ENCODE results near the gene ENPP3. TPM values are rescaled to one million over a fixed set of nuclear protein-coding genes. Genes with fewer than 3 reads are reported as not detected.
A peak's percentile ranks its signal among the peaks of the same experiment; 100 is the strongest.
"Not testable (repeated sequence)": the region's sequence is repeated elsewhere in the genome, so short reads cannot be mapped to it uniquely, and the experiment has no call there.

ENPP3 gene
- total and polyA plus RNA-seq, 4 donors = 0.26 to 1.7 (median 0.71) TPM

DNA sequence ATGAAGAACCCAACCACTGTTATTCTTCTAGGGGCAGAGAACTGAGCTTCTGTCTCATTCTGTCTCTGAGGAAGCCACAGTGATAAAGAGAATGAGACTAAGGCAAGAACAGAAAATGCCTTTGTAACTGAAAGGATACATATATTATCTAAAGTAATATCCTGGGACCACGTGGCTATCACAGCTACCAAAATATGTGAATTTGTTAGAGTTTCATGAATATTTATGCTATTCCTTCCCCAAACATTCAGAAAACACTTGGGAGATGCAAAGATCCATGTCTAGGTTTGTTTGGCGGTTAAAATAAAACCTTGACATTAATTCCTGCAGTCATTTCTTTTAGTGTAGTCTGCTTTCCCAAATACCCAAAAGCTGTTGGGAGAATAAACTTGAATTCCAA is 66.8 kb downstream of the ENPP3 start:
- intact Hi-C loops (cut with DNase I); H3K27me3 ChIP-seq (ENCODE audit: control insufficient read depth in 1 of 2, insufficient read depth in 2 of 2, low read length in 1 of 2); H3K4me1 ChIP-seq (ENCODE audit: control insufficient read depth in 1 of 2, insufficient read depth in 2 of 2, low read length in 2 of 2); ATAC-seq (ENCODE audit: low FRiP score); DNase-seq; H3K4me3 ChIP-seq (ENCODE audit: low read length in 2 of 2); H3K36me3 ChIP-seq (ENCODE audit: control insufficient read depth in 1 of 2, insufficient read depth in 2 of 2, low read length in 1 of 2); H3K9me3 ChIP-seq (ENCODE audit: control insufficient read depth, low read length); H3K27ac ChIP-seq (ENCODE audit: low read depth in 1 of 2, low read length in 2 of 2): not testable (repeated sequence)
- no CpG with 5 or more reads among the region's 2 CpGs for WGBS, 2 donors

DNA sequence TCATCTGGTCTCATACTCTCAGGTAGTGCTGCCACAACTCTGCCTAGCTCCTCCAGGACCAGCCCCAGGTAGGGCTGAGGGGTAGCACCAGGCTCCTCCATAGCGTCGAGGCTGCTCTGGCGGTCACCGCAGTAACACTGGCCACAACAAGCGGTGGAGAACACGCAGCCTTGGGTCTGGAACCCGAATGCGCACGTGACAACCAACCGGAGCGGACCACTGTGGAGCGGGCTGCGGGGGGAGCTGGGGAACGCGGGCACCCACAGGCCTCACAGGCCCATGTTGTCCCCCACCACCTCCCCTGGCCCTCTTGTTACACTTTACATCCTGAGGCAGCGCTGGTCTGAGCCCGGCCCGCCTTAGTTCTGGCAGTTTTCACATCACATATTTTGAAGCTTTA is 73.8 kb downstream of the ENPP3 start, which contains the start of gene CTAGE9:
Gene CTAGE9, minus strand, starts transcription at position 101 of the 400 bp plus-strand sequence. Its CDS starts 0 bp downstream, at position 101.
- H3K27me3 ChIP-seq (ENCODE audit: control insufficient read depth in 1 of 2, insufficient read depth in 2 of 2, low read length in 1 of 2); intact Hi-C loops (cut with DNase I); DNase-seq; H3K36me3 ChIP-seq (ENCODE audit: control insufficient read depth in 1 of 2, insufficient read depth in 2 of 2, low read length in 1 of 2); H3K4me3 ChIP-seq (ENCODE audit: low read length in 2 of 2); H3K9me3 ChIP-seq (ENCODE audit: control insufficient read depth, low read length); H3K27ac ChIP-seq (ENCODE audit: low read depth in 1 of 2, low read length in 2 of 2); H3K4me1 ChIP-seq (ENCODE audit: control insufficient read depth in 1 of 2, insufficient read depth in 2 of 2, low read length in 2 of 2); ATAC-seq (ENCODE audit: low FRiP score): not testable (repeated sequence)
- 94 to 100% methylated on average over 1 to 9 of the region's 18 CpGs for WGBS, 2 donors

DNA sequence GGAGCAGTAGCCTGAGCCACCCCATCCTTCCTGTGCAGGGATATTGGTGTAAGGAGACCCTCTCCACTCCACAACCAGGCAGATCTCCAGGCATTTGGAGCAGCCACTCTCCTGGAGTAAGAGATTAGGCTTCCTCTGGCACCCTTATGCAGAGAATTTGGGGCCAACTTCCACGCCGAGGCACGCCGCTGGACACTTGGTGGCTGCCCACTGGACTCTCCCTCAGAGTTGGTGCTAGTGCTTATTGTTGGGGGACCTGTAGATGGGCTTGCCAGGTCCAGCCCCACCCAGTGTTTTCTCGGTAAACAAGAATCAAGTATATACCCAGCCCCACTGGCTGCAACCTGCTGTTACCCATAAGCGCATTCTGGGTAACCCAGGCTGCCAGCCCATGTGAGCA is 78.5 kb downstream of the ENPP3 start:
- H3K27me3 ChIP-seq (ENCODE audit: control insufficient read depth in 1 of 2, insufficient read depth in 2 of 2, low read length in 1 of 2); H3K4me1 ChIP-seq (ENCODE audit: control insufficient read depth in 1 of 2, insufficient read depth in 2 of 2, low read length in 2 of 2); H3K36me3 ChIP-seq (ENCODE audit: control insufficient read depth in 1 of 2, insufficient read depth in 2 of 2, low read length in 1 of 2); intact Hi-C loops (cut with DNase I); DNase-seq; H3K4me3 ChIP-seq (ENCODE audit: low read length in 2 of 2); H3K9me3 ChIP-seq (ENCODE audit: control insufficient read depth, low read length); H3K27ac ChIP-seq (ENCODE audit: low read depth in 1 of 2, low read length in 2 of 2): not testable (repeated sequence)
- peak; percentile 29 for ATAC-seq (ENCODE audit: low FRiP score)
- 84 to 88% methylated on average over 6 of the region's 6 CpGs for WGBS, 2 donors

DNA sequence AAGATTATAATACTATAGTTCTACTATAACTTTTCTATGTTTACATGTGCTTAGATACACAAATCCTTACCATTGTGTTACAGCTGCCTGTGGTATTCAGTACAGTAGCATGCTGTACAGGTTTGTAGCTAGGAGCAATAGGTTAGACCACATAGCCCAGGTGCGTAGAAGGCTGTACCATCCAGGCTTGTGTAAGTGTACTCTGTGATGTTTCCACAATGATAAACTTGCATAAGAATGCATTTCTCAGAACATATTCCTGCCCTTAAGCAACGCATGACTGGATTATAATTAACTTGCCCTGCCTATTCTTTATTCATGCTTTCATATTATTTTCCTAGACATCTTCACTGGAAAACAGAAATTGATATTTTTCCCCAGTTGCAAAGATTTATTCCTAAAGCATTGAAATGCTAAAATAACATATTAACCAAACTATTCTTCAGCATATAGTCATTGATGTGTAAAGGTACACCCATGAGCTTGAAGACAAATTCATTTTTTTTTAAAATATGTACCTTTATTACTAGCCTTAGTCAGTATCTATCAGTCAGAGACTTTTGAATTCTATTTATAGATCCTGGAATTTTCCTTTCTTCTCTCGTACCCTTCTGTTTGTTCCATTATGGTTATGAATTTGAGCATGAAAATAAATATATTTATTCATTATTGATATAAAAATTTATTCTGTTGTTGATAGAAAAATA is 80.9 kb downstream of the ENPP3 start:
- H3K4me1 ChIP-seq (ENCODE audit: control insufficient read depth in 1 of 2, insufficient read depth in 2 of 2, low read length in 2 of 2) = no peaks in the 10 kb centered on the region
- H3K4me3 ChIP-seq (ENCODE audit: low read length in 2 of 2) = no peak overlapping the region
- no peak overlapping the region for H3K27ac ChIP-seq (ENCODE audit: low read depth in 1 of 2, low read length in 2 of 2)
- WGBS, 2 donors = 92 to 94% methylated on average over 3 of the region's 3 CpGs
- ATAC-seq (ENCODE audit: low FRiP score) (no peak), DNase-seq (no peak)
- intact Hi-C loops (cut with DNase I) = no loop called here
- H3K9me3 ChIP-seq (ENCODE audit: control insufficient read depth, low read length) = no peaks in the 10 kb centered on the region
- H3K36me3 ChIP-seq (ENCODE audit: control insufficient read depth in 1 of 2, insufficient read depth in 2 of 2, low read length in 1 of 2) = no peaks in the 10 kb centered on the region
- no peaks in the 10 kb centered on the region for H3K27me3 ChIP-seq (ENCODE audit: control insufficient read depth in 1 of 2, insufficient read depth in 2 of 2, low read length in 1 of 2)

DNA sequence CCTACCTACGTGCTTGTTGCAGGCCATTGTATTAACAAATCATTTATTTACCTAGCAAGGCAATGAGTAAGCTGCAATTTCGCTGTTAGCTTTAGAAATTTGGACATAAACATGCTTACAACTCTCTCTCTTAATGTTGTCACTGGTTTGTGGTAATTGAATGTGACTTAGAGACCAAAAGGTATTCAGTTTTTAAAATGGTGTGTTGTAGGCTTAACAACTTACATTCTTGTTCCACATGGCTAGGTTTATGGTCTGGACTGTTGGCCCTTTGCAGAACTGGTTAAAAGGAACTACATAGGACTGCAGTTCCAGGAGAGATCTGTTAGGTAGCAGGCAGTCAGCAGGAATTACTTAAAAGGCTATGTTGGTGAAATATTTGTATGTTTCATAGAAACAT is 84.1 kb downstream of the ENPP3 start:
- Histone ChIP-seq H3K27ac (ENCODE audit: low read depth in 1 of 2, low read length in 2 of 2) (no peak overlapping the region), H3K4me3 (ENCODE audit: low read length in 2 of 2) (no peak overlapping the region), H3K4me1 (ENCODE audit: control insufficient read depth in 1 of 2, insufficient read depth in 2 of 2, low read length in 2 of 2) (no peaks in the 10 kb centered on the region), H3K9me3 (ENCODE audit: control insufficient read depth, low read length) (no peaks in the 10 kb centered on the region), H3K36me3 (ENCODE audit: control insufficient read depth in 1 of 2, insufficient read depth in 2 of 2, low read length in 1 of 2) (no peaks in the 10 kb centered on the region), H3K27me3 (ENCODE audit: control insufficient read depth in 1 of 2, insufficient read depth in 2 of 2, low read length in 1 of 2) (no peaks in the 10 kb centered on the region)
- WGBS, 2 donors = 94 to 95% methylated on average over 2 of the region's 2 CpGs
- ATAC-seq (ENCODE audit: low FRiP score) (no peak), DNase-seq (no peak)
- intact Hi-C loops (cut with DNase I) = no loop called here

DNA sequence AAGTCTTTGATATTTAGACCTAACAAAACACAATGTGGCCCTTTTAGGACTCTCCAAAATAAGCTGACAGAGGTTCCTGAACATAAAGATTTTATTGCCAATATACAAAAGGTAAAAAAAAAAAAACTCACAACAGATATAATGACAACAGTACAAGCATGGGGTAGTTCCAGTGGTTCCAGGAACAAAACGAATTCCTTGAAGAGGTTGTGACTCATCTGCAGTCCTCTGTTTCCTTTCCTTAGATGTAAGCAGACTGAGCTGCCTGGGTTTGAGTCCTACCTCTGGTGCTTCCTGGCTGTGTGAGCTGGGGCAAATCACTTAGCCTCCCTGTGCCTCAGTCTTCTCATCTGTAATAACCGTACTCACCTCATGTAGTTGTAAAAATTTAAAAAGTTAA is 87.0 kb downstream of the ENPP3 start:
- no peak overlapping the region for H3K4me3 ChIP-seq (ENCODE audit: low read length in 2 of 2)
- DNase-seq (no peak), ATAC-seq (ENCODE audit: low FRiP score) (no peak)
- no peak overlapping the region for H3K27ac ChIP-seq (ENCODE audit: low read depth in 1 of 2, low read length in 2 of 2)
- no peaks in the 10 kb centered on the region for H3K27me3 ChIP-seq (ENCODE audit: control insufficient read depth in 1 of 2, insufficient read depth in 2 of 2, low read length in 1 of 2)
- H3K36me3 ChIP-seq (ENCODE audit: control insufficient read depth in 1 of 2, insufficient read depth in 2 of 2, low read length in 1 of 2) = no peaks in the 10 kb centered on the region
- intact Hi-C loops (cut with DNase I) = no loop called here
- WGBS, 2 donors = 86 to 88% methylated on average over 2 of the region's 2 CpGs
- H3K4me1 ChIP-seq (ENCODE audit: control insufficient read depth in 1 of 2, insufficient read depth in 2 of 2, low read length in 2 of 2) = no peaks in the 10 kb centered on the region
- no peaks in the 10 kb centered on the region for H3K9me3 ChIP-seq (ENCODE audit: control insufficient read depth, low read length)

DNA sequence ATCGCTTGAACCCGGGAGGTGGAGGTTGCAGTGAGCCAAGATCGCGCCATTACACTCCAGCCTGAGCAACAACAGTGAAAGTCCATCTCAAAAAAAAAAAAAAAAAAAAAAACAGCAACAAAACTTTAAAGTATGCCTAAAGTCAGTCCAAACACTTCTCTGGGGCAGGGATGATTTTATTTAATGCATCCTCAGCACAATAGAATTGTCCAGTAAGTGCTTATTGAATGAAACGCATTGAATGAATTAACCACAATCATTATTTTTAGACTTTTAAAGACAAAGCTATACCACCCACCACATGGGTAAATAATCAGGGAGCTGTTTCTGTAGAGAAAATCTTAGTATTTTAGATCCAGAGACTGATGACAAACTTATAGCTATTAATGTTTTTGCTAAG is 90.4 kb downstream of the ENPP3 start:
- Histone ChIP-seq H3K9me3 (ENCODE audit: control insufficient read depth, low read length) (no peaks in the 10 kb centered on the region), H3K27ac (ENCODE audit: low read depth in 1 of 2, low read length in 2 of 2) (no peak overlapping the region), H3K4me3 (ENCODE audit: low read length in 2 of 2) (no peak overlapping the region), H3K36me3 (ENCODE audit: control insufficient read depth in 1 of 2, insufficient read depth in 2 of 2, low read length in 1 of 2) (no peaks in the 10 kb centered on the region), H3K4me1 (ENCODE audit: control insufficient read depth in 1 of 2, insufficient read depth in 2 of 2, low read length in 2 of 2) (no peaks in the 10 kb centered on the region), H3K27me3 (ENCODE audit: control insufficient read depth in 1 of 2, insufficient read depth in 2 of 2, low read length in 1 of 2) (no peaks in the 10 kb centered on the region)
- DNase-seq = no peak
- intact Hi-C loops (cut with DNase I) = no loop called here
- WGBS, 2 donors = 95 to 100% methylated on average over 5 of the region's 5 CpGs
- no peak for ATAC-seq (ENCODE audit: low FRiP score)

DNA sequence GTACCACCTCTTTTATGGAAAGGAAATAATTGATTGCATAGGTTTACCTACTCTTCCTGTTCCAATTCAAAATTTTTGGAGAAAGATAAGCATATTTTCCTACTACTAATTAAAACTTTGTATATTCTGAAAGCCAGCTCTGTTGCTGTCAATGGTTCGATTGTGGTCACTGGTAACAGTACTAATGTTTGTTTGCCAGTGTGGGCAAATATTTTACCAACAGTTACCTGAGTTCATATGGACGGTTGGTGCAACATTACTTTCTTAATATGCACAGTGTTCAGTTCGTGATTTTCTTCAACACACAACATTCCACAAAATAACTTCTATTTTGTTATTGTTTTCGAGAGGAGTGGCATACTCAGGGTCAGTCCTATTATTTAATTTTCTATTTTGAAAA is 90.8 kb downstream of the ENPP3 start:
- intact Hi-C loops (cut with DNase I) = no loop called here
- Histone ChIP-seq H3K4me1 (ENCODE audit: control insufficient read depth in 1 of 2, insufficient read depth in 2 of 2, low read length in 2 of 2) (no peaks in the 10 kb centered on the region), H3K9me3 (ENCODE audit: control insufficient read depth, low read length) (no peaks in the 10 kb centered on the region), H3K4me3 (ENCODE audit: low read length in 2 of 2) (no peak overlapping the region), H3K36me3 (ENCODE audit: control insufficient read depth in 1 of 2, insufficient read depth in 2 of 2, low read length in 1 of 2) (no peaks in the 10 kb centered on the region), H3K27ac (ENCODE audit: low read depth in 1 of 2, low read length in 2 of 2) (no peak overlapping the region), H3K27me3 (ENCODE audit: control insufficient read depth in 1 of 2, insufficient read depth in 2 of 2, low read length in 1 of 2) (no peaks in the 10 kb centered on the region)
- DNase-seq (no peak), ATAC-seq (ENCODE audit: low FRiP score) (no peak)
- WGBS, 2 donors = 94 to 95% methylated on average over 4 of the region's 4 CpGs

DNA sequence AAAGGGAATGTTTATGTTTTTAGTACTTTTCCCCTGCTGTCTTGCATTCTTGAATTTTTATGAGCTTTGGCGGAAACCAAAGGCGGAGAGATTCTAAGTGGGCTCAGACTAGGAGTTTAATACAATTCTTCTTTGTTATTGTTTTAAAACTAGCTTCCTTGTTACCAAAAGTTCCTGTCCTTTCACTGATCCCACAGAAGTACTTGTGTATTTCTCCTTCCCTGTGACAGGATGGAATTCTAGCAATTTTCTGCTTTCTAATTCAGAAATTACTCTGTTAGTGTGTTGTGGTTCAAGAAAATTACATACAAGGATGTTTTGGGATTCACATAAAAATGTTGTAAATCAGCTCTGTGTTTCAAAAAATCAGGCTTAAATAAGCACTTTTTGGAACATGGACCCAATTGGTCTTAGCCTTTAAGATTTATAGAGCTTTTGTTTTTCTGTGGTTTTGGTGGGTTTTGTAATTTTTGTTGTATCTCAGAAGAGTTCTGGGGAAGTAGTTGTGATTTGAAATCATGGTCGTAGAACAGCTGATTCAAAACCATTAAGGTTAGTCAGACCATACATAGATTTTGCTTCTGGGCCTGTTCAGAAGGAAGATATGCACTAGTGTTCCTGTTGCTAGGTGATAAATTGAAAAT is 91.3 kb downstream of the ENPP3 start:
- intact Hi-C loops (cut with DNase I) = no loop called here
- H3K36me3 ChIP-seq (ENCODE audit: control insufficient read depth in 1 of 2, insufficient read depth in 2 of 2, low read length in 1 of 2) = no peaks in the 10 kb centered on the region

More for the DNA sequence above, 91.3 kb downstream of the ENPP3 start:
- no peaks in the 10 kb centered on the region for H3K9me3 ChIP-seq (ENCODE audit: control insufficient read depth, low read length)
- WGBS, 2 donors = 86 to 88% methylated on average over 3 of the region's 3 CpGs
- no peaks in the 10 kb centered on the region for H3K27me3 ChIP-seq (ENCODE audit: control insufficient read depth in 1 of 2, insufficient read depth in 2 of 2, low read length in 1 of 2)
- H3K4me1 ChIP-seq (ENCODE audit: control insufficient read depth in 1 of 2, insufficient read depth in 2 of 2, low read length in 2 of 2) = no peaks in the 10 kb centered on the region
- ATAC-seq (ENCODE audit: low FRiP score) (no peak), DNase-seq (no peak)
- no peak overlapping the region for H3K27ac ChIP-seq (ENCODE audit: low read depth in 1 of 2, low read length in 2 of 2)
- no peak overlapping the region for H3K4me3 ChIP-seq (ENCODE audit: low read length in 2 of 2)
